HEK293T (cell line): Measurements from ENCODE around the gene EIF5.

Experiments used
- CTCF ChIA-PET: fragments of 350-600 bp; formaldehyde crosslinking; extraction: SDS; loops from one replicate; lab custom pipeline; 2021; ENCODE audit warnings: antibody characterized with exemption, inconsistent platforms; lab: Yijun Ruan, JAX
- POLR2A ChIA-PET: fragments of 350-600 bp; formaldehyde crosslinking; extraction: SDS; loops from one replicate; lab custom pipeline; 2020; ENCODE audit warnings: antibody characterized with exemption, inconsistent platforms; lab: Yijun Ruan, JAX
- DNase-seq: peaks from one replicate; pipeline ENCODE4 v3.0.0; 2012; ENCODE audit warnings: mixed read lengths; ENCODE audit errors: extremely low spot score
- ARNT ChIP-seq: fragments of 450-650 bp; IDR thresholded peaks from 2 replicates; pipeline ENCODE4 v1.6.1; 2017; ENCODE audit warnings: mild to moderate bottlenecking
- BHLHE40 ChIP-seq: fragments of 450-650 bp; IDR thresholded peaks from 2 replicates; pipeline ENCODE4 v1.6.1; 2016; ENCODE audit warnings: mild to moderate bottlenecking, moderate library complexity, borderline replicate concordance
- CTBP1 ChIP-seq: fragments of 450-650 bp; IDR thresholded peaks from 2 replicates; pipeline ENCODE4 v1.6.1; 2016; ENCODE audit warnings: borderline replicate concordance
- ELF4 ChIP-seq: fragments of 450-650 bp; IDR thresholded peaks from 2 replicates; pipeline ENCODE4 v1.6.1; 2017; ENCODE audit warnings: antibody characterized with exemption
- FOXA1 ChIP-seq: fragments of 450-650 bp; IDR thresholded peaks from 2 replicates; pipeline ENCODE4 v1.6.1; 2016; ENCODE audit warnings: mild to moderate bottlenecking
- FOXK2 ChIP-seq: fragments of 450-650 bp; IDR thresholded peaks from 2 replicates; pipeline ENCODE4 v1.6.1; 2016; ENCODE audit warnings: mild to moderate bottlenecking
- FOXM1 ChIP-seq: fragments of 450-650 bp; IDR thresholded peaks from 2 replicates; pipeline ENCODE4 v1.6.1; 2017; ENCODE audit warnings: mild to moderate bottlenecking, borderline replicate concordance
- HDGF ChIP-seq: fragments of 450-650 bp; IDR thresholded peaks from 2 replicates; pipeline ENCODE4 v1.6.1; 2017; ENCODE audit warnings: antibody characterized with exemption, borderline replicate concordance
- L3MBTL2 ChIP-seq: fragments of 450-650 bp; conservative IDR thresholded peaks from 2 replicates; pipeline ENCODE4 v1.6.1; 2016; ENCODE audit warnings: mild to moderate bottlenecking
- LEF1 ChIP-seq: fragments of 450-650 bp; IDR thresholded peaks from 2 replicates; pipeline ENCODE4 v1.6.1; 2017; ENCODE audit warnings: mild to moderate bottlenecking, borderline replicate concordance
- NFRKB ChIP-seq: fragments of 450-650 bp; IDR thresholded peaks from 2 replicates; pipeline ENCODE4 v1.6.1; 2016; ENCODE audit warnings: mild to moderate bottlenecking, moderate library complexity
- SP1 ChIP-seq: fragments of 450-650 bp; IDR thresholded peaks from 2 replicates; pipeline ENCODE4 v1.6.1; 2017
- SUZ12 ChIP-seq: fragments of 450-650 bp; IDR thresholded peaks from 2 replicates; pipeline ENCODE4 v1.6.1; 2016; ENCODE audit warnings: mild to moderate bottlenecking
- TARDBP ChIP-seq: fragments of 450-650 bp; IDR thresholded peaks from 2 replicates; pipeline ENCODE4 v1.6.1; 2016
- ZNF384 ChIP-seq: fragments of 450-650 bp; IDR thresholded peaks from 2 replicates; pipeline ENCODE4 v1.6.1; 2016
- TF ChIP-seq, protein P1 (sequence below): fragments of 450-650 bp; IDR thresholded peaks from 2 replicates; pipeline ENCODE4 v1.6.1; 2016

EIF5 gene

DNA sequence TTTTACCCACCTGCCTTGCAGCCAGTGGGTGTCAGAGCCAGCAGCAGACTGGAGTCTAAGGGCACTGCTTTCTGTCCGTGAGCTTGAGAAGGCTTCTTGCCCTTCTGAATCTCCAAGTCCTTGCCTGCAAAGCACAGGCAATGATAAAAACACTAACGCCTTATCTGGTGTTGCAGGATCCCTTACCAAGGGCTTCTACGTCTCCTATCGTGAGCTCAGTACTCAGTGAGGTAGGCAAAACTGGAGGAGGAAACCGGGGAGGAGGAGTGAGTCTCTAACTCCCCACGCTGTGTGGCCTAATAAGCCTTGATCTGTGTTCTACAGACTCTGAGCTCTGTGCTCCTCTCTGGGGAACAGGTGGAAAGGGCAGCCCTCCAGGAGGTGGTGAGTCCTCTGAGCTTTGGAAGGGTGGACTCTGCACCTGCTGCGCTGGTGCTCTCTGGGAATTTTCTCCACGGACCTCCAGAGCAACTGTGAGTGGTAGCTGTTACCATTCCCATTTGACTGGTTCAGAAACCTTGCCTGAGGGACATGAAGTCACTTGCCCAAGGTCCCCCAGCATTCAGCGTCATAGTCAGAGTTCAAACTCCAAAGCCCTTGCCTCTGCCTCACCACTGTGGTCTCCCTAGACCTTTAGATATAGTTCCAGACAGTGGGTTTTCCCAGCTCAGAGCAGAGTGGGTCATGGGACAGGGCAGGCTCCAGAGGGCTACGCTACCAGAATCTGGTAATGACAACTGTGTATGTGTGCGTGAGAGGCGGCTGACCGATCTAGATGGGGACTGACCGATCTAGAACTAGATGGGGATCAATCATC lies 44.2 kb downstream of the EIF5 start:
- TF ChIP-seq ELF4 (no peak), FOXM1 (no peak), ZNF384 (no peak), FOXK2 (no peak)
- ChIA-PET POLR2A (interaction anchor here (0.8 to 3.4 kb wide), 3 partner anchors 24 to 44 kb away, joined by 3 to 17 read pairs (median 3); partner anchors contain the start of gene EIF5), CTCF (interaction anchor here (0.6 to 4.1 kb wide), 2 partner anchors 12 to 120 kb away, joined by 3 to 18 read pairs; no protein-coding TSS in a partner anchor)
- no peak for DNase-seq

DNA sequence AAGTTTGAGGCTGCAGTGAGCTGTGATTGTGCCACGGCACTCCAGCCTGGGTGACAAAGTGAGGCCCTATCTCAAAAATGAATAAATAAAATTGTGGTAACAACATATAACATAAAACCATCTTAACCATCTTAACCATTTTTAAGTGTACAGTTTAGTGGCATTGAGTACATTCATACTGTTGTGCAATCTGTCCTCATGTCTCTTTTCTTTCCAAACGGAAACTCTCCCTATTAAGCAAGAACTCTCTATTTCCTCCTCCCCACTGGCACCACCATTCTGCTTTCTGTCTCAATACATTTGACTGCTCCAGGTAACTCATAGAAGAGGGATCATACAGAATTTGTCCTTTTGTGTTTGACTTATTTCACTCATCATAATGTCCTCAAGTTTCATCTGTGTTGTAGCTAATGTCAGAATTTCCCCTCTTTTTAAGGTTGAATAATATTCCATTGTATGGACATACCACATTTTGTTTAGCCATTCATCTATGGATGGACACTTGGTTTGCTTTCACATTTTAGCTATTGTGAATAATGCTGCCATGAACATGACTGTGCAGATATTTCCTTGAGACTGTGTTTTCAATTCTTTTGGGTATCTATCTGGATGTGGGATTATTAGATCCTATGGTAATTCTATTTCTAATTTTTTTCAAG lies 46.8 kb downstream of the EIF5 start:
- TF ChIP-seq HDGF (no peak), FOXM1 (no peak), ZNF384 (no peak), SP1 (no peak), SUZ12 (no peak), ELF4 (no peak), NFRKB (no peak), ARNT (no peak), CTBP1 (no peak), LEF1 (no peak), FOXA1 (no peak), FOXK2 (no peak), TARDBP (no peak), L3MBTL2 (no peak), BHLHE40 (no peak)
- TF ChIP-seq, protein P1, sequence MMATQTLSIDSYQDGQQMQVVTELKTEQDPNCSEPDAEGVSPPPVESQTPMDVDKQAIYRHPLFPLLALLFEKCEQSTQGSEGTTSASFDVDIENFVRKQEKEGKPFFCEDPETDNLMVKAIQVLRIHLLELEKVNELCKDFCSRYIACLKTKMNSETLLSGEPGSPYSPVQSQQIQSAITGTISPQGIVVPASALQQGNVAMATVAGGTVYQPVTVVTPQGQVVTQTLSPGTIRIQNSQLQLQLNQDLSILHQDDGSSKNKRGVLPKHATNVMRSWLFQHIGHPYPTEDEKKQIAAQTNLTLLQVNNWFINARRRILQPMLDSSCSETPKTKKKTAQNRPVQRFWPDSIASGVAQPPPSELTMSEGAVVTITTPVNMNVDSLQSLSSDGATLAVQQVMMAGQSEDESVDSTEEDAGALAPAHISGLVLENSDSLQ = no peak
- ChIA-PET CTCF (interaction anchor here (4.1 kb wide), 1 partner anchor 10 kb away, joined by 18 read pairs; no protein-coding TSS in a partner anchor), POLR2A (interaction anchor here (3.2 kb wide), 1 partner anchor 47 kb away, joined by 12 read pairs; the partner anchor contains the start of gene EIF5)
- no peak for DNase-seq

DNA sequence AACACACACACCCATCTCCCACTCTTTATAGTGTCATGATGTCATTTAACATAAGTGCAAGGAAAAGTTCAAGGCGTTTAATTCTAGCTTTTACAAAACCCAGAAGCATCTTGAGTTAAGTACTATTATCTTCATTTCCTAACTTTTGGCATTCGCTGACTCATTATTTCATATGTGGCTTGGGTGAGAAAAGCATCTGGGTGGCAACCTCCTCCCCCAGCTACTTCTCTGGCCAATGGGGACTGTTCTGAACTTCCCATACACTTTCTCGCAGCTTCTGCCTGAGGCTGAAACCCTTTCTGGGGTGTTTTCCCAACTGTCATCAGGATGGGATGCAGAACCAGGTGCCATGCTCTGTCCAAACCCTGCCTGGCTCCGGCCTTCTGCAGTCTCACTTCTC lies 48.3 kb downstream of the EIF5 start:
- no peak for DNase-seq
- ChIA-PET POLR2A (interaction anchor here (1.5 to 3.2 kb wide), 2 partner anchors 25 to 49 kb away, joined by 3 to 12 read pairs; partner anchors contain the start of gene EIF5), CTCF (interaction anchor here (0.7 kb wide), 1 partner anchor 11 kb away, joined by 3 read pairs; no protein-coding TSS in a partner anchor)
- TF ChIP-seq SP1 = no peak
- TF ChIP-seq SUZ12 = no peak
- TF ChIP-seq LEF1 = no peak
- TF ChIP-seq L3MBTL2 = no peak
- TF ChIP-seq BHLHE40 = no peak
- no peak for TF ChIP-seq TARDBP
- no peak for TF ChIP-seq FOXA1
- TF ChIP-seq CTBP1 = no peak
- no peak for TF ChIP-seq ARNT
- TF ChIP-seq FOXM1 = no peak
- no peak for TF ChIP-seq ZNF384
- TF ChIP-seq, protein P1 = no peak

DNA sequence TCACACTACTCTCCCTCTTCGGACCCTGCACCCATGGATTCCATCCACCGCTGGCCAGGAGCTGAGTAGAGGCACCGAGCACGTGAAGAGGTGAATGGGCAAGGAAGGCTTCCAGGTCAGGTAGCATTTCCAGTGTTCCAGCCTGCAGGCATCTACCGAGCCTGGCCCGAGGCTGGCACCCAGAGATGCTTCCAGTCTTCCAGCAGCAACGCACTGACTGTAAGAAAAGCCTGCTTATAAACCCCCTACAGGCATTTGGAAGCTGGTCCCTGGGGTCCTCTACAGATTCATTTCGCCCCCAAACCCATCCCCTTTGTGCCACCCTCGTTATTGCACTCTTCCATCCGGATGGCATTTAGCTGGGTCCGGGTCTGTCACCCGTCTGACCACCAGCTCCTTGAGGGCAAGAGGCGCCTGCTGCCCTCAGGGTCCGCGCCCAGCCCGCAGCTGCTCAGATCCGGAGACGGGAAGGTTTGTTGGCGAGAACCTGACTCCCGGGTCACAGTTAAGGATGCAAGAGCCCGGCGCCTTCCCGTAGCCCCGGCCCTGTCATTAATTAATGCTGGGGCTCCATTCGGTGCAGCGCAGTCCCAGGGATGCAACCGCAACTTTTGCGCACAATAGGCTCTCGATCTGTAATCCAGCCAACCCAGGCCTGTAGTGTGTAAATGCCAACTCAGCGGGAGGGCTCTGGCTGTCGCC lies 50.6 kb downstream of the EIF5 start:
- TF ChIP-seq NFRKB = no peak
- TF ChIP-seq TARDBP = no peak
- no peak for TF ChIP-seq SP1
- TF ChIP-seq FOXK2 = no peak
- TF ChIP-seq L3MBTL2 = no peak
- TF ChIP-seq LEF1 = no peak
- no peak for TF ChIP-seq CTBP1
- TF ChIP-seq FOXM1 = no peak
- no peak for TF ChIP-seq ZNF384
- TF ChIP-seq HDGF = no peak
- TF ChIP-seq ELF4 = no peak
- TF ChIP-seq, protein P1 = no peak
- TF ChIP-seq BHLHE40 = no peak
- TF ChIP-seq SUZ12 = no peak
- no peak for TF ChIP-seq FOXA1
- TF ChIP-seq ARNT = no peak
- no peak for DNase-seq
- CTCF ChIA-PET = interaction anchor here (0.5 to 0.9 kb wide), 3 partner anchors 10 to 516 kb away, joined by 3 to 4 read pairs (median 3); no protein-coding TSS in a partner anchor
- POLR2A ChIA-PET = interaction anchor here (0.9 to 1.8 kb wide), 7 partner anchors 11 to 248 kb away, joined by 3 to 23 read pairs (median 4); partner anchors contain the start of gene EIF5

DNA sequence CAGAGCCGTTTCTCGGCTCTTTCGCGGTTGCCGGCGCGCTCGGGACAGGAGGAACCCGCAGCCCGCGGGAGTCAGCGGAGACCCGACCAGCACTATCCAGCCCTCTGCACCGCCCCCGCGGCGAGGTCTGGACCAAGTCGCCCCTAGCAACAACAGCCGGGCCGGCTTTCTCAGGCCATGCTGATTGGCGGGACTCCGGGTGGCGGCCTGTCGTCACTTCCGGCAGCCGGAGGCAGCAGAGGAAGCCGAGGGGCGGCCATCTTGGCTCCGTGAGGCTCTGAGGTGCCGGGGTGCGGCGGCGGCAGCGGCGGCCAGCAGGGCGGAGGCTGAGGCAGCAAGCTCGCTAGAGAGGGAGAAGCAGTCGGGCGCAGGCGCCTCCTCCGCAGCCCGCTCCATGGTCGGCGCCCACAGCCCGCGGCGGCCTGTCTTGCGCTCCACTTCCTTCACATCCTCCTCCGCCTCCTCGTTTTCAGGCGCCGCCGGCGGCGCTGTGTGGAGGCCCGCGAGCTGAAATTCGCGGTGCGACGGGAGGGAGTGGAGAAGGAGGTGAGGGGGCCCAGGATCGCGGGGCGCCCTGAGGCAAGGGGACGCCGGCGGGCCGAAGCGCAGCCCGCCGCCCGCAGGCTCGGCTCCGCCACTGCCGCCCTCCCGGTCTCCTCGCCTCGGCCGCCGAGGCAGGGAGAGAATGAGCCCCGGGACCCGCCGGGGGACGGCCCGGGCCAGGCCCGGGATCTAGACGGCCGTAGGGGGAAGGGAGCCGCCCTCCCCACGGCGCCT lies 51.3 kb downstream of the EIF5 start, which contains the start of gene MARK3:
TSS of gene MARK3 (plus strand) at position 264 of the 777 bp plus-strand sequence. CDS start 615 bp downstream, outside the sequence.
- CTCF ChIA-PET = interaction anchor here (0.5 to 0.7 kb wide), 2 partner anchors 9 to 40 kb away, joined by 3 read pairs; no protein-coding TSS in a partner anchor
- TF ChIP-seq TARDBP (no peak), FOXK2 (no peak), SUZ12 (no peak), CTBP1 (no peak), SP1 (no peak)
- TF ChIP-seq, protein P1 = peak; percentile 82
- peak; percentile 98 for DNase-seq
- POLR2A ChIA-PET = interaction anchor here (0.9 to 1.8 kb wide), 7 partner anchors 12 to 249 kb away, joined by 3 to 23 read pairs (median 4); partner anchors contain the start of gene EIF5
